Measurements from ENCODE around the gene ZBTB38.

DNA sequence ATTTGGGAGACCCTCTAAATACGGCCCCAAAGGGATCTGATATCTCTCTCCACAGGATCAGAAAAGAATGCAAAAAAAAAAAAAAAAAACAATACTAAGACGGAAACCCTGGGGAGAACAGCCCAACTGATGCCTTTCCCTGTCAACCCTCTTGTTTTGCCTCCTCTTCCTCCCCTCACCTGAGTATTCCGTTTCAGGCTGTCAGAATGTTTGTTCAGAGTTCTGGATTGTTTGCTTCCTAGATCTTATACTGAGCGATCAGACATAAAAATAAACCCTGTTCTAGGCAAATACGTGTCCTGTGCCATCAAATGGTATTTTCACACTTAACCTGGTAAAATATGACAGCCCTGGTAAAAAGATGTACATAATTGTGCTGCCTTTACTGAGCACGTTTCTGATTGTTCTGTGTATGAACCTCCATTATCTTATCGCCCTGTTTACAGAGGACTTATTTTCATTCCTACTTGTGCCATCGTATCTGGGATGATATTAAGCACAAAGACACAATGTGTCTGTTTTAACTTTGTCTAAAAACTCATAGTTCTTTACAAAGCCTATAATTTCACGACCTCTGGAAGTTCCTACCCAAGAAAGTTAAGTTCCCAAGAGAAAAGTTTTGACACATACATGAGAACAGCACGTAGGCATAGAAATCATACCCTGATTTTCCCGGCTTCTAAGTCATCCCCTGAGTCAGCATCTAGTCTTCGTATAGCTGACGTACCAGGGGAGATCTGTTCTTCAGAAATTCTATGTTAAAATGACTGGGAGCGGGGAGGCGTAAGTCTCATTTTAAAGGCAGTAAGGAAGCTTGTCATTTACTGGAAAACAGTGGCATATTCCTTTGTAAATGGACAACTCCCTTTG, 856 bp downstream of the ZBTB38 start:
- TF ChIP-seq, protein P1, sequence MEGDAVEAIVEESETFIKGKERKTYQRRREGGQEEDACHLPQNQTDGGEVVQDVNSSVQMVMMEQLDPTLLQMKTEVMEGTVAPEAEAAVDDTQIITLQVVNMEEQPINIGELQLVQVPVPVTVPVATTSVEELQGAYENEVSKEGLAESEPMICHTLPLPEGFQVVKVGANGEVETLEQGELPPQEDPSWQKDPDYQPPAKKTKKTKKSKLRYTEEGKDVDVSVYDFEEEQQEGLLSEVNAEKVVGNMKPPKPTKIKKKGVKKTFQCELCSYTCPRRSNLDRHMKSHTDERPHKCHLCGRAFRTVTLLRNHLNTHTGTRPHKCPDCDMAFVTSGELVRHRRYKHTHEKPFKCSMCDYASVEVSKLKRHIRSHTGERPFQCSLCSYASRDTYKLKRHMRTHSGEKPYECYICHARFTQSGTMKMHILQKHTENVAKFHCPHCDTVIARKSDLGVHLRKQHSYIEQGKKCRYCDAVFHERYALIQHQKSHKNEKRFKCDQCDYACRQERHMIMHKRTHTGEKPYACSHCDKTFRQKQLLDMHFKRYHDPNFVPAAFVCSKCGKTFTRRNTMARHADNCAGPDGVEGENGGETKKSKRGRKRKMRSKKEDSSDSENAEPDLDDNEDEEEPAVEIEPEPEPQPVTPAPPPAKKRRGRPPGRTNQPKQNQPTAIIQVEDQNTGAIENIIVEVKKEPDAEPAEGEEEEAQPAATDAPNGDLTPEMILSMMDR (IDR thresholded peaks at IDR 0.05) = no peak
- TF ChIP-seq POLR2A (IDR thresholded peaks at IDR 0.05) = no peak

All from thyroid gland (tissue), 4 donors.